Medulla oblongata (tissue), 1 donor: ENCODE measurements around the gene ABCC3.

ENCODE experiments used
- DNase-seq: peaks from one replicate; pipeline ENCODE4 v3.0.0-alpha.2; 2015; ENCODE audit errors: extremely low spot score

Gene ABCC3, protein sequence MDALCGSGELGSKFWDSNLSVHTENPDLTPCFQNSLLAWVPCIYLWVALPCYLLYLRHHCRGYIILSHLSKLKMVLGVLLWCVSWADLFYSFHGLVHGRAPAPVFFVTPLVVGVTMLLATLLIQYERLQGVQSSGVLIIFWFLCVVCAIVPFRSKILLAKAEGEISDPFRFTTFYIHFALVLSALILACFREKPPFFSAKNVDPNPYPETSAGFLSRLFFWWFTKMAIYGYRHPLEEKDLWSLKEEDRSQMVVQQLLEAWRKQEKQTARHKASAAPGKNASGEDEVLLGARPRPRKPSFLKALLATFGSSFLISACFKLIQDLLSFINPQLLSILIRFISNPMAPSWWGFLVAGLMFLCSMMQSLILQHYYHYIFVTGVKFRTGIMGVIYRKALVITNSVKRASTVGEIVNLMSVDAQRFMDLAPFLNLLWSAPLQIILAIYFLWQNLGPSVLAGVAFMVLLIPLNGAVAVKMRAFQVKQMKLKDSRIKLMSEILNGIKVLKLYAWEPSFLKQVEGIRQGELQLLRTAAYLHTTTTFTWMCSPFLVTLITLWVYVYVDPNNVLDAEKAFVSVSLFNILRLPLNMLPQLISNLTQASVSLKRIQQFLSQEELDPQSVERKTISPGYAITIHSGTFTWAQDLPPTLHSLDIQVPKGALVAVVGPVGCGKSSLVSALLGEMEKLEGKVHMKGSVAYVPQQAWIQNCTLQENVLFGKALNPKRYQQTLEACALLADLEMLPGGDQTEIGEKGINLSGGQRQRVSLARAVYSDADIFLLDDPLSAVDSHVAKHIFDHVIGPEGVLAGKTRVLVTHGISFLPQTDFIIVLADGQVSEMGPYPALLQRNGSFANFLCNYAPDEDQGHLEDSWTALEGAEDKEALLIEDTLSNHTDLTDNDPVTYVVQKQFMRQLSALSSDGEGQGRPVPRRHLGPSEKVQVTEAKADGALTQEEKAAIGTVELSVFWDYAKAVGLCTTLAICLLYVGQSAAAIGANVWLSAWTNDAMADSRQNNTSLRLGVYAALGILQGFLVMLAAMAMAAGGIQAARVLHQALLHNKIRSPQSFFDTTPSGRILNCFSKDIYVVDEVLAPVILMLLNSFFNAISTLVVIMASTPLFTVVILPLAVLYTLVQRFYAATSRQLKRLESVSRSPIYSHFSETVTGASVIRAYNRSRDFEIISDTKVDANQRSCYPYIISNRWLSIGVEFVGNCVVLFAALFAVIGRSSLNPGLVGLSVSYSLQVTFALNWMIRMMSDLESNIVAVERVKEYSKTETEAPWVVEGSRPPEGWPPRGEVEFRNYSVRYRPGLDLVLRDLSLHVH (N-terminal part only)

DNA sequence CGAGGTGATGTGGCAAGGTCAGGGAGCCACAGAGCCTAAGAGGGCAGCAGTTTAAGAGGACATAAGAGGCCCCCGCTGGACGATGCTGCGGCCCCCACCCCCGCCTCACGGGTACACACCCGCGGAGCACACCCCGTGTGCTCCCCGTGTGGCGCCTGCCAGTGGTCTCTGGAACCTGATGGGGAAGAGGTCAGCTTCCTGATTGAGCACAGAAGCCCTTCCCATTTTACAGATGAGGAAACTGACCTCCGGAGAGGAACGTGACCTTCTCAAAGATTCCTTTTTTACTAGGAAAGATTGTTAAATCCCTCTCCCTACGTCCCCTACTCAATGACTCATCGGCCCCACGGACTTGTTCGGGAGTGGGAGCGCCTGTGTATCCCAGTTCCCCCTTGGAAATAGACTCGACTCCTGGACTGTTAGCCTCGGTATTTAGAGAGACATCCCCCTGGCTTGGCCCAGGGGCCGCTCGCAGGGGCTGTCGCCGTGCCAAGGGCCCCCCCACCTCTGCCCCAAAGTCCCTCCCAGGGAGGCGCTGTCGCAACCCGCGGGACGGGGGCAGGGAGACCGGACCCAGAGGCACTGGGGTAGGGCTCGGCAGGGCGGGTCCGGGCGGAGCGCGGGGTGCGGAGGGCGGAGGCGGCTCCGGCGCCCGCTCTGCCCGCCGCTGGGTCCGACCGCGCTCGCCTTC is at the start of gene ABCC3:
Gene ABCC3 (plus strand): TSS at position 658 of the 691 bp plus-strand sequence. CDS start 56 bp downstream, outside the sequence.
- DNase-seq: no peak

DNA sequence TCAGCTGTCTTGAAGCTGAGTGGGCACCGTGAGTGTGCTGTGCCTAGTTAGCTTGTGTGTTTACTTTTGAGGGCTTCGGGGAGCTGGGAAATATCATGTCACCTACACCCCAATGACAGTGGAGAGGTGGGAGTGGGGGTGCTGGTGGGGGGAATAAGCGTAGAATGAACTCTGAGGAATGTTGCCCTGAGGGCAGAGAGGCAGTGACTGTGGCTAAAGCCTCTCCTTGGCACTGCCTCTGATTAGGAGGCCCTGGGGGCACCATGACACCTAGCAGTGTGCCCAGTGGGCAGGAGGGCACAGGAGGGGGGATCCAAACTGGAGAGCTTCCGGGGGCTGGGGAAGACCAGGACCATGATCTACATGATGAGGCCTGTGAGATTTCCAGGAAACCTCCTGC is 49.3 kb upstream of the ABCC3 start:
- DNase-seq: no peak

DNA sequence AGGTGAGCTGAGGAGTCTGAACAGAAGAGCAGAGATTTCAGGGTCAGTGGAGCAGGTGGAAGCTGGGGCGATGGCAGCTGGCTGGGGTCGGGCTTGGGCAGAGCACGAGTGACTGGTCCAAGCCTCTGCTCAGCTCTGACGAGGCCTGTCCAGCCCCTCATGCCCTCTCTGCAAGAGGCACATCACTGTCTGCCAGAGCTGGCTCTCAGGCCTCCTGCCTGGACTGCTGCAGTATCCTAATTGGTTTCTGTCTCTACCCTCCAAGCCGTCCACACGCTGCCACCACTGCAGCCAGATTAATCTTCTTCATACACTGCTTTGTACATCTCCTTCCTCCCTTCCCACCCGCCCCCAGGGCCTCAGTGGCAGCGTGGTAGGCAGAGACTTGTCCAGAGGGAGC is 48.8 kb upstream of the ABCC3 start:
- DNase-seq: no peak

DNA sequence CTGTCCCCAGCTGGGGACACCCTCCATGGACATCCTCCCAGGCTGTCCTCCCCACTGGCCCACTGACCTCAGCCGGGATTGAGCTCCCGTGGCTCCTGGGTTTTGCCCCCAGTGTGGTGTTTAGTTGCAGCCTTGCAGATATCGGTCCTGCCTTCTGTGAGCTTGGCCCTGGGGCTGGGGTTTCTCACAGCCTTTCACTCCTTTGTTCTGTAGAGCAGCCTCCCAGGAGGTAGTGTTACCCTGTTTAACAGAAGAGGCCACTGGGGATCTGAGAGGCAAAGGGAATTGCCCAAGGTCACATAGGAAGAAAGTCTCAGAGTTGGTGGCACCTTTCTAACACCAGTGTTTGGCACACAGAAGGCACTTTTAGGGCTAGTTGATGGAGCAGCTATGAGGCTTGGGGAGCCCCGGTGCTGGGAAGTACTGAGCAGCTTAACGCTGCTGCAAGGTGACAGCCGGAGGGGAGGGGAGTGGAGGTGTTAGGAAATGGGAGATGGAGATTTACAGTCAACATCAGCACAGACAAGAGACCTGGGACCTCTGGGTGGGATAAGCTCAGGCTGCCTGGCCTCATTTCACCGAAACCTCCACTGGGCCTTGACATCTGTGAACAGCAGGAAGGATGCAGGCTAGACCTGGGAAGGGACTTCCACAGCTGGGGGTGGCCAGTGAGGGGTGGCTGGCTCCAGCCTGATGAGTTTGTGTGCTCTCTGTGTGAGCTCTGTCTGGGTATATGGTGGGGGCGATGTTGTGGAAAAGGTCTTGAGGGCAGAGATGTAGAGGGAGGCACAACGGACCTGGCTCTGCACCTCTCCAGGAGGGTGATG is 48.0 kb upstream of the ABCC3 start:
- DNase-seq: no peak

DNA sequence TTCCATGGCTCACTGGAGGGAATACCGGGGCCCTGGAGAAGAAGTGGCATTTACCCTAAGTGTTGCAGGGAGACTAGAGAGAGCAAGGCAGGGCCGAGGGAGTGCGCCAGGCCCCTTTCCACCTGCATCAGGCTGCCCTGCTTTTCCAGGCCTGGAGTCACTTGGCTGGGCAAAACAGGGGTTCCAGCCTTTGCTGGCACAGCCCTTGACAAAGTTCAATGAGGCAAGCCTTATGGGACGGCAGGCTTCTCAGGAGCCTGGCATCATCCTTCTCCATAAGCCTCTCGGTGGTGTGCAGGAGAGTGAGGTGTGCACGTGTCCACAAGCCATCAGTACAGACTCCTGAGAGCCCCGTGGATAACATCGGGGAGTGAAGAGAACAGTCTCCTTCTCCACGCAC is 47.1 kb upstream of the ABCC3 start:
- no peak for DNase-seq

DNA sequence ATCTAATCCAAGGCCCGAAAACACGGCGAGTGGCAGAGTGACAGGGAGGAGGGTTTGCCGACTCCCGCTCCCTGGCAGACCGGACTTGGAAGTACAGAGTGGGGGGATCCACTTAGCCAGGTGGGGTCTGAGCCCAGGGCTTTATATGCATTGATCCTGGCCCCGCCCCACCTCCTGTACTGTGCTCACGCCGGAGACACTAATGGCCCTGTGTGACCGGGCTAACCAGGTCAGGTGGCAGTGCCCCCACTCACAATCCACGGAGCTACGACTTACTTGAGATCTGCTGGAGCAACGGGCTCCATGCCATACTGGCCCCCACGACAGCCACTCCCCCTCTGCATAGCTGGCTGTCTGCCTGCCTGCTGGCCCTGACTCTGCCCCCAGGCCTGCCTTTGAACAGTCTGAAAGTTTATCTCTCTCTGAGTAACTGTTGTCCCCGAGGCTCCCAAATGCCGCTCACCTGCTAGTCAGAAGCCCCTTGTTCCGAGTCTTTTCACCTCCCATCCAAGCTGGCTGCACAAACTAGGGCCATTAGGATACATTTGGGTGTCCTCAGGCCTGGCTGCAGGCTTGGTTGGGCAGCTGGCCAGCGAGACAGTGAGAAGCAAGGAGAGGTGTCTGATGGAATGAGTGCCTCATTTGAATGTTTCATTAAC is 46.2 kb upstream of the ABCC3 start:
- DNase-seq: no peak

DNA sequence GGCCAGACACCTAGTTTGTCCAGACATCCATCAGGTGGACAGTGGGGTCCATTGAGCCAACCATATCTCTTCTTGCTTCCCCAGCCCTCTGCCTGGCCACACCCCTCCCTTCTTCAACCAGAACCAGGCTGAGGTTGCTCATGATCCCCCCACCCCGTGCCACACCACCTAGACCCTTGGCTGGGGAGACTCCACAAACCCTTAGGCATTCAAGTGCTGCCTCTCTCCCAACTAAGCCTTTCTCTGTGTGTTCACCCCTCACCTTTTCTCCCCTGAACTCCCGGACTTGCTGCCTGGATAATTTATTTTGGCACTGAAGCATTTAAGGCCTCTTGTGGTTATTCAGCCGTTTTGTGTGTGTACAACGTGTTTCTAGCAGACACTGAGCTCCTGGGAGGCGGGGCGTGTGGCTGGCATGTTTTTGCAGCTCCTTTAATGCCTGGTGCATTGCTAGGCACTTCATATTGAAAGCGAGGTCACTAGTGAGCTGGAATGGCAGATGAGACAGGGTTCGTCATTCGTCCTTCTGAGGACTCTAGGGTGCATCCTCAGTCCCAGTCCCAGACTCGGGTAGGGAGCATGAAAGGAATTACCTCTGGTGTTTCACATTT is 45.5 kb upstream of the ABCC3 start:
- DNase-seq: no peak

DNA sequence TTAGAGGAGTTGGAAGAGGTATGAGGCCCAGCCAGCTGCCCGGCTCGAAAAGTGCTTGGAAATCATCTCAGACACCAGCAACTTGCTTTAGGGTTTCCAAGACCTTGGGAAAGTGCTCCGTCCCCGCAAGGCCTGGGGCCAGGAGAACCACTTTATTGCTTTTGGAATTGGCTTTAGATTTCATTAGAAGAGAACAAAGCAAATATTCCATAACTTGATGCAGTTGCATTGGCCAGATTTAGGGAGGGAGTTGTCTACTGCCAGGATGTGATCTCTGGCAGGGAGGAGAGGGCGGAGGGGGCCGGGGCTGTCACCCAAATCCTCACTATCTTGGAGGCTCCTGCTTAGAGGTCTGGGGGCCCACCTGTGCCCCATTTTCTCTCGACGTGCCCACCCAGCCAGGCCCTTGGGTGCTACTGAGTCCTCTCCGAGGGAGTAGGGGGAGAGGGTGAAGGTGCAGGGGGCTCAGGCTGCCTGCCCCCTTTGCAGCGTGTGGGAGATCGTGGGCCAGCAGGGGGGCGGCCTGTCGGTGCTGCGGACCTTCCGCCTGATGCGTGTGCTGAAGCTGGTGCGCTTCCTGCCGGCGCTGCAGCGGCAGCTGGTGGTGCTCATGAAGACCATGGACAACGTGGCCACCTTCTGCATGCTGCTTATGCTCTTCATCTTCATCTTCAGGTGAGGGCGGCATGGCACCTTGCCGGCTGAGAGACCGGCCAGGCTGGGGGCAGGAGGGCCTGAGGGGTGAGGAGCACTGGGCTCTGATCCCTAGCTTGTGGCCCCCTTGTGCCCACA is 43.5 kb upstream of the ABCC3 start:
- DNase-seq: no peak

DNA sequence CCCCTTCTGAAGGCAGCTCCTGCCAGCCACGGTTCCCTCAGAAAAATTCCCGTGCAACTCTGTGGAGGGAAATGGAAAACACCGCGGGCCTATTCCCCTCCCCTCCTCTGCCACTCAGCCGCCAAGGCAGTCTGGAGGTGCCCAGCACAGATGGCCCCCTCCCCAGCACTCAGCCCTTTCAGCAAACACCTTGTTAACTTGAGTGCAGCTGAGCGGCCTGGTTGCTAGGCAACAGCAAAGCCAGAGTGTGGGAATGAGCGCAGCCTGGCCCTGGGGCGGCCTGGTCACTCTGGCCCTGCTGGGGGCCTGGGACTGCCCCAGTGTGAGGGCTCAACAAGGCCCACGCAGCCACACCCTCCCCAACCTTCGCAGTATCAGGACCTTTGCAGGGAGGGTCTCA is 41.4 kb upstream of the ABCC3 start:
- DNase-seq: no peak

DNA sequence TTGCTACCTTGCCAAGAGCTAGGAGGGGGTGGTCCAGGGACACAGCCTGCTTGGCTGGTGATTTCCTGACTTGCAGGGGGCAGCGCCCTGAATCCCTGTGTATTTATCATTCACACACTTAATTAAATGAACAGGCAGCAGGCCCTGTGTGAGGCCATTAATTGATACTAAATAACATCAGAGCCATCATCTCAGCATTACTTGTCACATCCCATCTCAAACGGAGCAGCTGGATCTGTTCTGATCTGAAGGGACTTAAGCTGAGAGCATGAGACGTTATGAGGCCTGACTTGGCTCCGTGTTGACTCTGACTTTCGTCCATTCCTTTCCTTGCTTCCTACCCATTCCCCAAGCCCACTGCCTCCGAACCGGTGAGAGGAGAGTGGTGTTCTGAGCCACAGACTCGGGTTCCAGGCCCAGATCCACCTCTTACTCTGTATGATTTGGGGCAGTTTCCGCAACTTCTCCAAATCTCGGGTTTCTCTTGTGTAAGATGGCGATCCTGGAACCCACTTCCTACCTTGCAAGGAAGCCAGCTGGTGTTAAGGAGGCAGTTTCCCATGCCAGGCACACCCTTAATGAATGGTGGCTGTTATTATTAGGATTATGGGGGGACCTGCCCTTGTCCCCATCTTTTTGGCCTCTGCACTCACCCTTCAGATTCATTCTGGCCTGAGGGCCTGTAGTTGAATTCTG is 40.4 kb upstream of the ABCC3 start:
- DNase-seq: no peak

DNA sequence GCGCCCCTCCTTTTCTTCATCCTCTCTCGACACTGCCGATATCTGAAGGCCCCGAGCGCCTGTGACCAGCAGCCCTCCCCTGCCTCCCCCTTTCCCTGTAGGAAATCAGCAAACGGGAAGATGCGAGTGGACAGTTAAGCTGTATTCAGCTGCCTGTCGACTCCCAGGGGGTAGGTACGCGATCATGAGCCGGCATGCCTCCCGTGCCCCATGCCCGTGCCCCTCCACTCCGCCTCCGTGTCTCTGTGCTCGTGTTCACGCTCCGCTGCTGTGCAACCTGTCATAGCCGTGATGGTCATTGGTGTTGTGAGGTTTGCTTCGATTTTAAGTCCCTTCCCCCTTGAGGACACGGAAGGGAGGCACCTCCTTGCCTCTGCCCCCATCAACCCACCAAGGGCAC is 39.8 kb upstream of the ABCC3 start:
- DNase-seq: no peak

DNA sequence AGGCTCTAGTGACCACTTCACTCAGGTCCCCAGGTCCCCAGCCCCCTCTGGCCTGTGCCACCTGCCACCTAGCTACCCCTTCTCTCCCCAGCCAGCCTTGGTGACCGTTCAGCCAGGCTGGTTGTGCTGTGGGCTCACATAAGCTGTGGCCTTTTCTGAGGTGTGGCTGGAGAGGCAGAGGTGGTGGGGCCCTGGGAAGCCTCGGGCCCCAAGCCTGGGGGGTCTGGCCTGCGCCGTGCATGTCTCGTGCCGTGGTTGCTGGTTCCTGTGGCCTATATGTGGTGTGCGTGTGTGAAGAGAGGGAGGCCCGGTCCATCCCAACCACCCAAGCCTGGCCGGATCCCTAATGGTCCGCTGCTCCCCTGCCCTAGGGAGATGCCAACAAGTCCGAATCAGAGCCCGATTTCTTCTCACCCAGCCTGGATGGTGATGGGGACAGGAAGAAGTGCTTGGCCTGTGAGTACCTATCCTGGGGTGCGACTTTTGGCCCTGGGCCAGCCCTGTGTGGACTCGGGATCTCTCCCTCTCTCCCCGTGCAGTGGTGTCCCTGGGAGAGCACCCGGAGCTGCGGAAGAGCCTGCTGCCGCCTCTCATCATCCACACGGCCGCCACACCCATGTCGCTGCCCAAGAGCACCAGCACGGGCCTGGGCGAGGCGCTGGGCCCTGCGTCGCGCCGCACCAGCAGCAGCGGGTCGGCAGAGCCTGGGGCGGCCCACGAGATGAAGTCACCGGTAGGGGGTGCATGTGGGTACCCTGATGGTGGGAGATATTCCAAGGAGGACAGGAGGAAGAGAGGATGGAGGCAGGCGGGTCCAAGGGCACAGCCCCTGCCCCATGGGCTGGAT is 38.3 kb upstream of the ABCC3 start:
- DNase-seq: no peak

DNA sequence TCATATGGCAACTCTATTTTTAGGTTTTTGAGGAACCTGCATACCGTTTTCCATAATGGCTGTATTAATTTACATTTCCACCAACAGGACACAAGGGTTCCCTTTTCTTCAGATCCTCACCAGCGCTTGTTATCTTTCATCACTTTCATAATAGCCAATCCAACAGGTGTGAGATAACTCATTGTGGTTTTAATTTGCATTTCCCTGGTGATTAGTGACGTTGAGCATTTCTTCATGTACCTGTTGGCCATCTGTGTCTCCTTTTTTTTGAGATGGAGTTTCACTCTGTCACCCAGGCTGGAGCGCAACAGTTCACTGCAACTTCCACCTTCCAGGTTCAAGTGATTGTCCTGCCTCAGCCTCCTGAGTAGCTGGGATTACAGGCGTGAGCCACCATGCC is 36.2 kb upstream of the ABCC3 start:
- no peak for DNase-seq

DNA sequence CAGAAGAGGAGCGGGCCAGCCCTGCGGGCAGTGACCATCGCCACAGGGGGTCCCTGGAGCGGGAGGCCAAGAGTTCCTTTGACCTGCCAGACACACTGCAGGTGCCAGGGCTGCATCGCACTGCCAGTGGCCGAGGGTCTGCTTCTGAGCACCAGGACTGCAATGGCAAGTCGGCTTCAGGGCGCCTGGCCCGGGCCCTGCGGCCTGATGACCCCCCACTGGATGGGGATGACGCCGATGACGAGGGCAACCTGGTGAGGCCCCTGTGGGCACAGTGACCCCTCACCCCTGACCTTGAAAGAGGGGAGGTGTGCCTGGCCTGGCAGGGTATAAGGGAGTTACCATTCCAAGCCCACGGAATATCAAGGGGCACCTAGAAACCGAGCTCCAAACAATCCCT is 35.1 kb upstream of the ABCC3 start:
- no peak for DNase-seq

DNA sequence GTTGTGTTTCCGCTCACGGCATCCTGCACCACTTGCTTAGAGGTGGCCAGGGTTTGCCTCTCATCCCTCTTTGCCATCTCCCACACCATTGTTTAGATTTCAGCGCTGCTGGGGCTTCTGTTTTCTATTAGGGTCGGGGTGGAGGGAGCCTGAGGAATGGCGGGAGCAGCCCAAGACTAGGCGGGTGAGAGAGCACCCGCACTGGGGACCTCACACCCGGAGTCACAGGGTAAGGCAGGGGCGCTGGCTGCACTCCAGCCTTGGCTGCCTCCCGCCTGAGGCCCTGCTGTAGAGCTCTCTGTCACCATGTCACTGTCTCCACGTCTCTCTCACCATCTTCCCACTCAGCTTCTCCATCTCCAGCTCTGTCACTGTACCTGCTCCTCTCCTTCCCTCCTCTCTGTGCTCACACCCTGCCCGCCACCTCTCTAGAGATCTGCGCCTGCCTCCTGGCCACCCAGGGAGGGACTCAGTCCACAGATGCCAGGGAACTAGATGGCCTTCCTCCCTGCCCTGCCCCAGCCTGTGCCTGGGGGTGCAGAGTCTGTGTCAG is 32.8 kb upstream of the ABCC3 start:
- no peak for DNase-seq

DNA sequence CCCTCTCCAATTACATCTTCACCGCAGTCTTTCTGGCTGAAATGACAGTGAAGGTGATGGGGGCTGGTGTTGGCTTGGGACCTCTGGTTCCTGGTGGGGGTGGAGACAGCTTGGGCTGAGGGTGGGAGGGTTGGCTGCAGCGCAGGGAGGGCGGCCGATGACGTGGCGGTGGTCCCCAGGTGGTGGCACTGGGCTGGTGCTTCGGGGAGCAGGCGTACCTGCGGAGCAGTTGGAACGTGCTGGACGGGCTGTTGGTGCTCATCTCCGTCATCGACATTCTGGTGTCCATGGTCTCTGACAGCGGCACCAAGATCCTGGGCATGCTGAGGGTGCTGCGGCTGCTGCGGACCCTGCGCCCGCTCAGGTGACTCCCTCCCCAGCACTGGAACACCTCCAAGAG is 31.8 kb upstream of the ABCC3 start:
- no peak for DNase-seq

DNA sequence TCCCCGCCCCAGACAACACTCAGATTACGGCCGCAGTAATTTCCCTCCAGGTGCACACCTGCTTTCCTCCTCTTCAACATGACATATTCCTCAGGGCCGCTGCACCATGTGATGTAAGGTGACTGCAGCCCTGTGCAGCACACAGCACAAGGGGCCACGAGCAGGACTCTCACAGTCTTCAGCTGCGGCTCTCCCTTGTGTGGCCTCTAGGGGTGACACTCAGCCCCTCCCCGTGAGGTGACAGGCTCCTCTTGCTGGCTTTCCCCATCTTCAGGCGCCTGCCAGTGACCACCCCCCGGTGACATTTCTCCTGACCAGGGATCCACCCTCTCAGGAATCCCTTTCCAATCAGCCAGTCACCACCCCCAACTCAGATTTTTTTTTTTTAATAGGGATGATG is 31.3 kb upstream of the ABCC3 start:
- no peak for DNase-seq
